ENCODE results near the gene NCAPD3. TPM values are rescaled to one million over a fixed set of nuclear protein-coding genes. Genes with fewer than 3 reads are reported as not detected.
A peak's percentile ranks its signal among the peaks of the same experiment; 100 is the strongest.

Gene NCAPD3
- total RNA-seq, 1 donor: 21.2 TPM

GRCh38 chr11:134126217-134126822 is 97.4 kb downstream of the NCAPD3 start:
- no peak overlapping the region for H3K4me3 ChIP-seq (ENCODE audit: low read depth, low read length)
- TF ChIP-seq, protein P1, sequence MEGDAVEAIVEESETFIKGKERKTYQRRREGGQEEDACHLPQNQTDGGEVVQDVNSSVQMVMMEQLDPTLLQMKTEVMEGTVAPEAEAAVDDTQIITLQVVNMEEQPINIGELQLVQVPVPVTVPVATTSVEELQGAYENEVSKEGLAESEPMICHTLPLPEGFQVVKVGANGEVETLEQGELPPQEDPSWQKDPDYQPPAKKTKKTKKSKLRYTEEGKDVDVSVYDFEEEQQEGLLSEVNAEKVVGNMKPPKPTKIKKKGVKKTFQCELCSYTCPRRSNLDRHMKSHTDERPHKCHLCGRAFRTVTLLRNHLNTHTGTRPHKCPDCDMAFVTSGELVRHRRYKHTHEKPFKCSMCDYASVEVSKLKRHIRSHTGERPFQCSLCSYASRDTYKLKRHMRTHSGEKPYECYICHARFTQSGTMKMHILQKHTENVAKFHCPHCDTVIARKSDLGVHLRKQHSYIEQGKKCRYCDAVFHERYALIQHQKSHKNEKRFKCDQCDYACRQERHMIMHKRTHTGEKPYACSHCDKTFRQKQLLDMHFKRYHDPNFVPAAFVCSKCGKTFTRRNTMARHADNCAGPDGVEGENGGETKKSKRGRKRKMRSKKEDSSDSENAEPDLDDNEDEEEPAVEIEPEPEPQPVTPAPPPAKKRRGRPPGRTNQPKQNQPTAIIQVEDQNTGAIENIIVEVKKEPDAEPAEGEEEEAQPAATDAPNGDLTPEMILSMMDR (IDR thresholded peaks at IDR 0.05; ENCODE audit: insufficient read depth, low read depth, low read length): no peak
- DNase-seq (ENCODE audit: low read depth): peak; percentile 80

DNA sequence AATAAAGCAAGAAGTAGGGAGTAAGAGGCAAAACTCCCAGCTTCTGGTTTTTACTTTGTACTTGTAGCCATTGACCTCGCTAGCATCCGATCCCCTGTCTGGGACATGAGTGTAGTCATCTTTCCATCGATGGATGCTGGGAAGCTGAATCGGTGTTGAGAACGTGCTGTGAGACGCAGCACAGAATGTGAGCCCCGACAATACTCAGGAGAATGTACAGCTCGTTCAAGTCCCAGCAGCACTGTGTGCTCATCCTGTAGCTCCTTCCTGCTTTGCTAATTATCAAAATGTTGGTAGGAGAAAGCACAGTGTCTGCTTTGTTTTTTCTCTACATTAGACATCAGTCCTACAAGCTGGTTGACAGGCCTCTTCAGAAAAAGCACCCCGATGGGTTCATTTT is 98.3 kb downstream of the NCAPD3 start:
- TF ChIP-seq, protein P1 (IDR thresholded peaks at IDR 0.05; ENCODE audit: insufficient read depth, low read depth, low read length): no peak
- DNase-seq (ENCODE audit: low read depth): no peak
- H3K4me3 ChIP-seq (ENCODE audit: low read depth, low read length): no peak overlapping the region

DNA sequence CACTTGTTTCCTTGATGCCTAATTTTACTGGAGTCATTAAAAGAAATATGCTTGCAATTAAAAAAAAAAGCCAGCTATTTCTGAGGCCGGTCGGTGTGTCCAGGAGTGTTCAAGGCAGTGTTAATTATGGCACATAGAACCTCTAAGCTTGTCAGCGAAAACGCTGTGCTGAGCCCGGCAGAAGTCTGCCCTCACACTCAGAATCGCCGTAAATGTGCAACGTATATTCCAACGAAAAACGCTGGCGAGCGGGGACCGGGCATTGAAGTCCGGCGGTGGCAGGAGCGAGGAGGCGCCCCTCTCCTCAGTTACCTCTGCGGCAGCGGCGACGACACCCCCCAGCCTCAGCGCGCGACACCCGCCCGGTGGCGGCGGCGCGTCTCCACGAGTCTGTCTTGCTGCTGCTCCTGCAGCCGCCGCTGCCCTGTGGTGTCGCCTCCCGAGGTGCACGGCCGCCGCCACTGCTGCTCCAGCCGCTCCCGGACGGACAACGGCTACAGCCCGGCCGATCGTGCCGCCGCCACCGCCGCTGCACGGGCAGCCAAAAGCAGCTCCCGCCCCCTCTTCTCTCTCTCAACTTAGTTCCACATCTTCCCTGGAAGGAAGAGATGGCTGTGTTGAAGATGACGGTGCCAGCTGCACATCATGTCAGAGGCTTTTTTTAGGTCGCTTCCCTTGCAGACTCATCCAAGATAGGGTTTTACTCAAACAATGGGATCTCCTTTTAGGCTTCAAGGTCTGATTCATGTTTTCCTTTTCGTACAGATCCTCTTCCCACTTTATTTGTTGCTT is 98.9 kb downstream of the NCAPD3 start:
- TF ChIP-seq, protein P1 (IDR thresholded peaks at IDR 0.05; ENCODE audit: insufficient read depth, low read depth, low read length): no peak
- H3K4me3 ChIP-seq (ENCODE audit: low read depth, low read length): peak overlapping the region; percentile 54
- DNase-seq (ENCODE audit: low read depth): peak; percentile 23

DNA sequence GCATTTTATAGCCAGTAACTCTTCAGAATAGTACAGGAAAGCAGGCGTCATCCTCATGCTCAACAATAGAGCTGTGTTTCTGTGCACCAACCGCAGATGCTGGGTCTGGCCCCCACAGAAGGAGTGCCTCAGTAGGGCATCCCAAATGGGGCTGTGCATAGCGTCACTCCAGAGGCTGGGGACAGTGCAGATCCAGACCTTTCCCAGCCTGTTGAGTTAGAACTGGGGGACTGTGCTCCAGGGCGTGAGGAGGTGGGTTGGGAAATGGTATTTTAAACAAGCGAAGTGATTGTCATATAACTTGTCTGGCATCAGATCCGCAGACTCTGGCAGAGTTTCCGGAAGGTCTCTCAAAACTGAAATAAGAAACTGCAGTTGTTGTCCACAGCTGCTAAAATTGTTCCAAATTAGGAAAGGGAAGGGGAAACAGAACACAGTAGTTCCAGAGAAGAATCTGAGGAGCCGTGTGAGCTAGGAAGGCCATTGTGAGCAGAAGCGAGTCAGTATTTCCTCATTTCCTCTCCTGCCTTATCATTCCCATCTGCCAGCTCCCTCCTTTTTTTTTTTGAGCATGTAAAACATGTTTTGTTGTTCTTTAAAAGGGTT is 102.7 kb downstream of the NCAPD3 start:
- H3K4me3 ChIP-seq (ENCODE audit: low read depth, low read length): peak overlapping the region; percentile 26
- peak; percentile 66 for DNase-seq (ENCODE audit: low read depth)

DNA sequence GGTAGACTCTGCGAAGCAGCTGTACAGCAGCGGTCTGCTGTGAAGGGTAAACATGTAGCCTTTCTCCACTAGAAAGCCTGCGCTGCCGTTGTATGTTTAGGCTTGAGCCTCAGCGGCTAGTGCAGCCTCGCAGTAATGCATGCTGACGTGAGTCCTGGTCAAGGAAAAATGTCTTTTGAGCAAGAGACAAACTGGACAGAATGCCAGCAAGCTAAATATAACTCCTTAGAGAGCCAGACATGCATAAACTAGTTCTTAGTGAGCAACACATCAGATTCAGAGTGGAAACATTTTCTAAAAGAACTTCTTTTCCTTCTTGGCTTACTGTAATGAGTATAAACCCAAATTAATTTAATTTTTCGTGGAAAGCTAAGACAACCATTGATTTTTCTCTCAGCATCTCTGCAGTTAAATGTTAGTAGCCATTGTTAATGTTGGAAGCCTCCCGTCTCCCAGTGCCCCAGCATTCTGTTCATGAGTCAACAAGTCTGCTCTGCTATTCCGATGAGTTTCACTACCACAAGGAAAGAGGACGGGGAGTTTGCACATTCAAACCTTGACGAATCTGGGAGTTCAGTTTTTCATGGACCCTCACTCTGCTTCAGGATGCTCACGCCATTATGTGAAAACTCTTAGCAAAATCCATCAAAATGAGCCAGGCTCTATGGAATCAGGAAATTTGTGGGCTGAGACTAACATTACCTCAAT is 103.5 kb downstream of the NCAPD3 start:
- H3K4me3 ChIP-seq (ENCODE audit: low read depth, low read length): peak overlapping the region; percentile 28
- peak; percentile 97 for DNase-seq (ENCODE audit: low read depth)
- TF ChIP-seq, protein P1 (IDR thresholded peaks at IDR 0.05; ENCODE audit: insufficient read depth, low read depth, low read length): no peak

More for the DNA sequence above, 102.7 kb downstream of the NCAPD3 start:
- TF ChIP-seq, protein P1 (IDR thresholded peaks at IDR 0.05; ENCODE audit: insufficient read depth, low read depth, low read length): no peak

GRCh38 chr11:134119094-134119493 is 104.7 kb downstream of the NCAPD3 start:
- H3K4me3 ChIP-seq (ENCODE audit: low read depth, low read length): no peak overlapping the region
- TF ChIP-seq, protein P1 (IDR thresholded peaks at IDR 0.05; ENCODE audit: insufficient read depth, low read depth, low read length): no peak
- peak; percentile 54 for DNase-seq (ENCODE audit: low read depth)

All from fibroblast of villous mesenchyme (primary cell).